ENCODE results near the gene GULP1. TPM values are rescaled to one million over a fixed set of nuclear protein-coding genes. Genes with fewer than 3 reads are reported as not detected.

GULP1 gene
- total RNA-seq, 1 experiment from 2014 or later: 76.0 TPM

DNA sequence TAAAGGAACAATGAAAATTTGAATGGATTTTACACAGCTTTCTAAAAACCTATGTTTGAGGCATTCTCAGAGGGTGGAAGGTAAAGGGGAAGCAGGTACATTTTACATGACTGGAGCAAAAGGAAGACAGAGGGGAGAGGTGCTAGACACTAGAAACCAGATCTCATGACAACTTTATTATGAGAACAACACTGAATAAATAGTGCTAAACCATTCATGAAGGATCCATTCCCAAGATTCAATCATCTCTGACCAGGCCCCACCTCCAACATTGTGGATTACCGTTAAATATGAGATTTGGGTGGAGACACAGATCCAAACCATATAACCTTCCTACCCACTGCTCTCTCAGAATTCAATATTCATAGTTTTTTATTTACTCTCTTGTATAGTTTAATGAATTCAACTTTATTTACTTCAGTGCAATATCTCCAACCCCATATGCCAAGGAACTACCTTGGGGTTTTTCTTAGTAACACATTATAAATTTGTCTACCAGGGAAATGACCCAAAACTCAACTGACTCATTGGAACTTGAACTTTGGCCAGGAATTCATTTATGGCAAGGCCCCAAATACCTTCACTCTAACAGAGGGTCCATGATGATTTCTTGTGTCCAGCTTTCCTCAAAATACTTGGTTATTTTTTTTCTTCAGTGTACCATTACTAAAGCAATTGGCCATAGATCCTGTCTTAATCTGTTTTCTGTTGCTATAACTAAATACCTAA, 317.8 kb downstream of the GULP1 start:
- ChIA-PET RAD21 (ENCODE audit: low non-redundant PET in 1 of 2, low total read pairs in 2 of 2, uncharacterized antibody in 2 of 2, unreplicated experiment in 2 of 2) (no interaction called here), POLR2A (no interaction called here), CTCF (no interaction called here)
- BruUV-seq (replicated peaks): no TSS peak
- Histone ChIP-seq H3K9me3 (ENCODE audit: control insufficient read depth in 1 of 2, insufficient read depth in 1 of 2, low read depth in 1 of 2, low read length in 2 of 2) (no peaks in the 10 kb centered on the region), H3K4me3 (replicated peaks in 1 of 2; ENCODE audit: low read depth in 1 of 2, low read length in 2 of 2) (no peak overlapping the region), H3K27me3 (ENCODE audit: insufficient read depth, low read length) (no peaks in the 10 kb centered on the region), H3K36me3 (ENCODE audit: control insufficient read depth in 1 of 2, insufficient read depth in 2 of 2, low read length in 2 of 2) (no peaks in the 10 kb centered on the region), H3K79me2 (ENCODE audit: insufficient read depth, low read length) (no peaks in the 10 kb centered on the region), H3K9ac (ENCODE audit: low read length) (no peak overlapping the region), H2AFZ (ENCODE audit: low read depth, low read length, poor library complexity, severe bottlenecking) (no peak overlapping the region), H3K4me2 (ENCODE audit: low read length) (no peak overlapping the region), H3K4me1 (ENCODE audit: control insufficient read depth in 1 of 2, insufficient read depth in 2 of 2, low read length in 2 of 2) (peaks cover 0 to 8% of the 10 kb centered on the region in 2 experiments; a peak in 2 of 4 replicates), H3K27ac (ENCODE audit: low read depth, low read length) (no peak overlapping the region), H3K9me2 (ENCODE audit: insufficient read depth) (no peaks in the 10 kb centered on the region), H4K20me1 (ENCODE audit: insufficient read depth) (no peaks in the 10 kb centered on the region)
- ATAC-seq (no peak), DNase-seq (ENCODE audit: low read depth, low spot score) (no peak)
- no peak for TF ChIP-seq FOSL1 (IDR thresholded peaks at IDR 0.05; ENCODE audit: low read depth)
- TF ChIP-seq, protein P1, sequence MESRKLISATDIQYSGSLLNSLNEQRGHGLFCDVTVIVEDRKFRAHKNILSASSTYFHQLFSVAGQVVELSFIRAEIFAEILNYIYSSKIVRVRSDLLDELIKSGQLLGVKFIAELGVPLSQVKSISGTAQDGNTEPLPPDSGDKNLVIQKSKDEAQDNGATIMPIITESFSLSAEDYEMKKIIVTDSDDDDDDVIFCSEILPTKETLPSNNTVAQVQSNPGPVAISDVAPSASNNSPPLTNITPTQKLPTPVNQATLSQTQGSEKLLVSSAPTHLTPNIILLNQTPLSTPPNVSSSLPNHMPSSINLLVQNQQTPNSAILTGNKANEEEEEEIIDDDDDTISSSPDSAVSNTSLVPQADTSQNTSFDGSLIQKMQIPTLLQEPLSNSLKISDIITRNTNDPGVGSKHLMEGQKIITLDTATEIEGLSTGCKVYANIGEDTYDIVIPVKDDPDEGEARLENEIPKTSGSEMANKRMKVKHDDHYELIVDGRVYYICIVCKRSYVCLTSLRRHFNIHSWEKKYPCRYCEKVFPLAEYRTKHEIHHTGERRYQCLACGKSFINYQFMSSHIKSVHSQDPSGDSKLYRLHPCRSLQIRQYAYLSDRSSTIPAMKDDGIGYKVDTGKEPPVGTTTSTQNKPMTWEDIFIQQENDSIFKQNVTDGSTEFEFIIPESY (IDR thresholded peaks at IDR 0.05; ENCODE audit: extremely low read depth, insufficient replicate concordance, low read length): no peak
- no peak for TF ChIP-seq ELF1 (IDR thresholded peaks at IDR 0.05; ENCODE audit: borderline replicate concordance, low read depth)
- intact Hi-C loops (cut with micrococcal nuclease): no loop called here

DNA sequence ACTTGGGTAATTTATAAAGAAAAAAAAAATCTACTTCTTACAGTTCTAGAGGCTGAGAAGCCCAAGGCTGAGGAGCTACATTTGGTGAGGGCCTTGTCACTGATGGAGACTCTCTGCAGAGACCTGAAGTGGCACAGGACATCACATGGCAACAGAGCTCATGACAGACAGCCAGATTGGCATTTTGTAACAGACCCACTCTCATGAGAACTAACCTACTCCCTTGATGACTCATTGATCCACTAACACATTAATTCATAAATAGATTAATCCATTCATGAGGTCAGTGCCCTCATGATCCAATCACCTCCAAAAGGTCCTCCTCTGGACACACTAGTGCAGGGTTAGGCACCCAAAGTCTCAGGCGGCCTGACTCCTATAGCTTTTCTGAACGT, 318.4 kb downstream of the GULP1 start:
- no peak overlapping the region for H3K4me2 ChIP-seq (ENCODE audit: low read length)
- TF ChIP-seq, protein P2, sequence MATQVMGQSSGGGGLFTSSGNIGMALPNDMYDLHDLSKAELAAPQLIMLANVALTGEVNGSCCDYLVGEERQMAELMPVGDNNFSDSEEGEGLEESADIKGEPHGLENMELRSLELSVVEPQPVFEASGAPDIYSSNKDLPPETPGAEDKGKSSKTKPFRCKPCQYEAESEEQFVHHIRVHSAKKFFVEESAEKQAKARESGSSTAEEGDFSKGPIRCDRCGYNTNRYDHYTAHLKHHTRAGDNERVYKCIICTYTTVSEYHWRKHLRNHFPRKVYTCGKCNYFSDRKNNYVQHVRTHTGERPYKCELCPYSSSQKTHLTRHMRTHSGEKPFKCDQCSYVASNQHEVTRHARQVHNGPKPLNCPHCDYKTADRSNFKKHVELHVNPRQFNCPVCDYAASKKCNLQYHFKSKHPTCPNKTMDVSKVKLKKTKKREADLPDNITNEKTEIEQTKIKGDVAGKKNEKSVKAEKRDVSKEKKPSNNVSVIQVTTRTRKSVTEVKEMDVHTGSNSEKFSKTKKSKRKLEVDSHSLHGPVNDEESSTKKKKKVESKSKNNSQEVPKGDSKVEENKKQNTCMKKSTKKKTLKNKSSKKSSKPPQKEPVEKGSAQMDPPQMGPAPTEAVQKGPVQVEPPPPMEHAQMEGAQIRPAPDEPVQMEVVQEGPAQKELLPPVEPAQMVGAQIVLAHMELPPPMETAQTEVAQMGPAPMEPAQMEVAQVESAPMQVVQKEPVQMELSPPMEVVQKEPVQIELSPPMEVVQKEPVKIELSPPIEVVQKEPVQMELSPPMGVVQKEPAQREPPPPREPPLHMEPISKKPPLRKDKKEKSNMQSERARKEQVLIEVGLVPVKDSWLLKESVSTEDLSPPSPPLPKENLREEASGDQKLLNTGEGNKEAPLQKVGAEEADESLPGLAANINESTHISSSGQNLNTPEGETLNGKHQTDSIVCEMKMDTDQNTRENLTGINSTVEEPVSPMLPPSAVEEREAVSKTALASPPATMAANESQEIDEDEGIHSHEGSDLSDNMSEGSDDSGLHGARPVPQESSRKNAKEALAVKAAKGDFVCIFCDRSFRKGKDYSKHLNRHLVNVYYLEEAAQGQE (IDR thresholded peaks at IDR 0.05; ENCODE audit: low read depth): no peak
- TF ChIP-seq SIN3A (IDR thresholded peaks at IDR 0.05; ENCODE audit: low read depth) (no peak), TCF7L2 (IDR thresholded peaks at IDR 0.05; ENCODE audit: borderline replicate concordance, extremely low read depth, insufficient read depth, insufficient read length) (no peak), SRF (IDR thresholded peaks at IDR 0.05; ENCODE audit: low read depth) (no peak), ZFX (IDR thresholded peaks at IDR 0.05) (no peak), POLR2AphosphoS5 (IDR thresholded peaks at IDR 0.05; ENCODE audit: low read depth, low read length) (no peak), EGR1 (IDR thresholded peaks at IDR 0.05; ENCODE audit: low read depth) (no peak), SP1 (IDR thresholded peaks at IDR 0.05; ENCODE audit: low read depth) (no peak), EZH2 (IDR thresholded peaks at IDR 0.05) (no peak), JUND (IDR thresholded peaks at IDR 0.05) (no peak), FOSL1 (IDR thresholded peaks at IDR 0.05; ENCODE audit: low read depth) (no peak), ZNF274 (IDR thresholded peaks at IDR 0.05; ENCODE audit: low read depth, low read length) (no peak)
- TF ChIP-seq, protein P3, sequence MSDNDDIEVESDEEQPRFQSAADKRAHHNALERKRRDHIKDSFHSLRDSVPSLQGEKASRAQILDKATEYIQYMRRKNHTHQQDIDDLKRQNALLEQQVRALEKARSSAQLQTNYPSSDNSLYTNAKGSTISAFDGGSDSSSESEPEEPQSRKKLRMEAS (IDR thresholded peaks at IDR 0.05): no peak
- no peaks in the 10 kb centered on the region for H3K9me2 ChIP-seq (ENCODE audit: insufficient read depth)
- ATAC-seq (no peak), DNase-seq (ENCODE audit: low read depth, low spot score) (no peak)
- no peak overlapping the region for H3K27ac ChIP-seq (ENCODE audit: low read depth, low read length)
- H4K20me1 ChIP-seq (ENCODE audit: insufficient read depth): no peaks in the 10 kb centered on the region
- no peaks in the 10 kb centered on the region for H3K27me3 ChIP-seq (ENCODE audit: insufficient read depth, low read length)
- POLR2A ChIA-PET: no interaction called here
- no peak overlapping the region for H3K9ac ChIP-seq (ENCODE audit: low read length)
- H3K9me3 ChIP-seq (ENCODE audit: control insufficient read depth in 1 of 2, insufficient read depth in 1 of 2, low read depth in 1 of 2, low read length in 2 of 2): no peaks in the 10 kb centered on the region
- BruUV-seq (replicated peaks): no TSS peak
- H2AFZ ChIP-seq (ENCODE audit: low read depth, low read length, poor library complexity, severe bottlenecking): no peak overlapping the region
- intact Hi-C loops (cut with micrococcal nuclease): no loop called here
- no peaks in the 10 kb centered on the region for H3K36me3 ChIP-seq (ENCODE audit: control insufficient read depth in 1 of 2, insufficient read depth in 2 of 2, low read length in 2 of 2)
- H3K4me3 ChIP-seq (replicated peaks in 1 of 2; ENCODE audit: low read depth in 1 of 2, low read length in 2 of 2): no peak overlapping the region
- no peaks in the 10 kb centered on the region for H3K79me2 ChIP-seq (ENCODE audit: insufficient read depth, low read length)
- CTCF ChIA-PET: no interaction called here
- RAD21 ChIA-PET (ENCODE audit: low non-redundant PET in 1 of 2, low total read pairs in 2 of 2, uncharacterized antibody in 2 of 2, unreplicated experiment in 2 of 2): no interaction called here
- peaks cover 0 to 8% of the 10 kb centered on the region in 2 experiments; a peak in 2 of 4 replicates for H3K4me1 ChIP-seq (ENCODE audit: control insufficient read depth in 1 of 2, insufficient read depth in 2 of 2, low read length in 2 of 2)
